CD4-positive, alpha-beta T cell treated with Interleukin-15 for 4 hours (primary cell): ENCODE measurements around the gene UGGT2.
A peak's percentile ranks its signal among the peaks of the same experiment; 100 is the strongest.
"Not testable (repeated sequence)": the region's sequence is repeated elsewhere in the genome, so short reads cannot be mapped to it uniquely, and the experiment has no call there.

ENCODE experiments used
- DNase-seq: peaks from one replicate; pipeline ENCODE4 v3.0.0-alpha.2; 2020; ENCODE audit warnings: low spot score

The UGGT2 gene

DNA sequence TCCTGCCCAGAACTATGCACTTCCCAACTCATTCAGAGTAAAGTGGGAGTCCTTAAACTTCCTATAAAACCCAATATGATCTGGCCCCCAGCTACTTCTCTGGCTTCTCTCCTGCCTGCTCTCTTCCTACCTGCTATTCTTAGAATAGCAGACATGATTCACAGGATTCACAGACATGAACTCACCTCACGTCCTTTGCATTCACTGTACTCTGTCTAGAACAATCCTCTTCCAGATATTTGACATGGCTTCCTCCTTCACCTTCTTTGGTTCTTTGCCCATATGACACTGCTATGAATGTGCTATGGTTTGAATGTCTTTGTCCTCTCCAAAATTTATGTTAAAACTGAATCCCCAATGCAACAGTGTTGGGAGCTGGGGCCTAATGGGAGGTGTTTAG, 154.9 kb downstream of the UGGT2 start:
- no peak for DNase-seq

DNA sequence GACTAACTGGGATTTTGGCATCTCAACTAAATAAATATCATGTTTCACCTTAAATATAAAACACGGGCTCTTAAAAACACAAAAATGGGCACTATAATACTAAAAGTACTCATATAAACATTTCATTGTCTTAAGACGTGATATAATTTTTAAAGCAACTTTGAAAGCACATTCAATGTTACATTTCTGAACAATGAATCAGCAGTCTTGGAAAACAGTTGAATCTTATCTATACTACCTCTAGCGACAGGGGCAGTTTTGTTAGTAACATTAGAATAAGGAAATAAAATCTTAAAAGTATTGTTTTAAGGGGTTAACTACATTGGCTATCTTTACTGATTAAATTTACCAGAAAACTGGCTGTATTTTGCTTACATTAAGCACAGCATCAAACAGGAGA, 156.9 kb downstream of the UGGT2 start:
- DNase-seq = no peak

GRCh38 chr13:95893861-95894260, 159.3 kb downstream of the UGGT2 start:
- no peak for DNase-seq

DNA sequence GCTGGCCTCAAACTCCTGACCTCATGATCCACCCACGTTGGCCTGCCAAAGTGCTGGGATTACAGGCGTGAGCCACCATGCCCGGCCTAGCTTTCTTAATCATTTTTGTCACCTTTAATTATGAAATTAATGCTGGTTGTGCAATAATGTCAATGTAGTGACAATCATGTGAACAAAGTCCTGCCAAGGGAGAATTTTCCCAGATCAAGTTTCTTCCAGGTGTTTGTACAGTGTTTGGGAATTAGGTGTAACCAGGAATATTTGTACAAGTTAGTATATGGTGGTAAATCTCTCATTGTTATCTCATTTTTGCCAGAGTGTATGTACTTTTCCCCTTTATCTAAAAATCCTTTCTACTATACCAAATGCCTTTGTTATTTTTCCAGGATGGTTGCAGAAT, 171.1 kb downstream of the UGGT2 start:
- no peak for DNase-seq

DNA sequence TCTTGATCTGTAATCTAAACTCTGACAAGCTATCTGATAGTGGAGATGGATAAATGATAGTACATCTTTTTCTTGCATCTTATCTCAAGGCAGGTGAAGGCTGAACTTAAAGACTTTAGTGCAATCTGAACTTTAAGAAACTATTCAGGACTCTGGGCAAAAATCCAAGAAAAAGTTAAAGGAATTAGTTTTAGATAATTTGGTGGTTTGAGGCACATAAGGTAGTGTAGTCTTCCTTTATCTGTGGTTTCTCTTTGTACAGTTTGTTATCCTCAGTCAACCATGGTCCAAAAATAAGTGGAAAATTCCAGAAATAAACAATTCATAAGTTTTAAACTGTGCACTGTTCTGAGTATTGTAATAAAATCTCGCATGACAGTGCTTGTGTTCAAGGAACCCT, 172.9 kb downstream of the UGGT2 start:
- DNase-seq = no peak

GRCh38 chr13:95874286-95874685, 178.9 kb downstream of the UGGT2 start:
- no peak for DNase-seq

DNA sequence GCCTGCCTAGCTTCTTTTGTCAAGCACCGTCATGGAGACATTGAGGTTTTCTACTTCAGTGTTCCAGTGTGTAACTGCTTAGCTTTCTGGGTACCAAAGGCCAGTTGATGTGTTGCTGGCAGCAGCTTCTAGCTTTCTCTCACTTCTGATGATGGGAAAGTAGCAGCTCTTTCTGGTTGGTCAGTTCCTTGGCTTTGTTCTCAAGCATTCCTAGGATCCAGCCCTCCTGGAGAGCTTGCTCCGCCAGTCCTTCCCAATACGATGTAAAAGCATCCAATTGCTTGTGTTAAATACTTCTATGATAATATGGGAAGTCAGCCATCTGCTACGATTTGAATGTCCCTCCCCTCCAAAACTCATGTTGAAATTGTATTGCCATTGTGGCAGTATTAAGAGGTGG, 182.8 kb downstream of the UGGT2 start:
- DNase-seq = no peak

DNA sequence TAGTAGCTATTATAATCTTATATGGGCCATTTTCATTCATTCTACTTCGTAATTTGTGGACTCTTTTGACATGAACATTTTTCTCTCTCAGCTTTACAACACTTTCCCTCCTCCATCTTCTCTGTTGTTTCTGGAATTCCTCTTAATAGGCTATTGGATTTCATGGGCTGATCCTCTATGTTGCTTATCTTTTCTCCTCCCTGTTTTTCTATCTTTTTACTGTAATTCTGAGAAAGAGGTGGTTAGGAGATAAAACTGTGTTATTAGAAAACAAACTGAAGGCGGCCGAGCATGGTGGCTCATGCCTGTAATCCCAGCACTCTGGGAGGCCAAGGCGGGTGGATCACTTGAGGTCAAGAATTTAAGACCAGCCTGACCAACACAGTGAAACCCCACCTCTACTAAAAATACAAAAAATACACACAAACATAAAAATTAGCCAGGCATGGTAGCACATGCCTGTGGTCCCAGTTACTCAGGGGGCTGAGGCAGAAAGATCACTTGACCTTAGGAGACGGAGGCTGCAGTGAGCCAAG, 188.1 kb downstream of the UGGT2 start:
- DNase-seq = no peak

DNA sequence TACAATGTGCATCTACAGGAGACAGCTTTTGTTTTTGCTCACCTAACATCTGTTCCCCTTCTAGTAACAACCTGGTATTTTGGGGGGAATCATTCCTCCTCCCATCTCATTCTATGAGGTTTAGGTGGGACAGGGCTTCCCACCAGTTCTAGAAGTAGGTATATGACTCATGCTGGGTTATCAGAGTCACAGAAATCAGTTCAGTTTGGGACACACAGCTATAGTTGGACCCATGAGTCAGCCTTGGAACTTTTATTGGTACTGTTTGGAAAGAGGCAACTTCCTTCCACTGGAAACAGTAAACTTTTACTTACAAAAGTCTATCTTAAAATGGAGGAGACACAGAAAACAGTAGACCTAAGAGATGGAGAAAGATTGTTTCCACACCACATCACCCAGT, 190.8 kb downstream of the UGGT2 start:
- DNase-seq = no peak

DNA sequence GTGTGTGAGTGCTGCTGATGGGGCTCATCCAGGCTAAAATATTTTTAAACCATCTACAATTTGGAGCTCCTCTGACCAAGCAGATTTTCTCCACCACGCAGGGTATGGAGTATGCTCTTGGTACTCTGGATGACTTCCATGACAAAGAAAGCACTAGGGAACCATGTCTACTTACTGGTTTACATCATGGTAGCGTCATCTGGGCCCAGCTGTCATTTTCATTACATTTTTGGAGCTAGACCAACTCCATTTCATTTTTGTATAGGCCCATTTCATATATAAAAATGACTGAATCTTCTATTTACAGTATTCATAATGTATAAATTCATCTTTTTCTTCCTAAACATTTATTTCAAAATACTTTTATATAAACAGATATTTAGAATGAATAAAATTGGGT, 191.9 kb downstream of the UGGT2 start:
- no peak for DNase-seq

GRCh38 chr13:95858286-95859075, 194.7 kb downstream of the UGGT2 start:
- DNase-seq = no peak

GRCh38 chr13:95845656-95846055, 207.5 kb downstream of the UGGT2 start:
- not testable (repeated sequence) for DNase-seq

GRCh38 chr13:95842898-95843297, 210.3 kb downstream of the UGGT2 start:
- DNase-seq = no peak

GRCh38 chr13:95841894-95842293, 211.3 kb downstream of the UGGT2 start:
- DNase-seq = no peak

DNA sequence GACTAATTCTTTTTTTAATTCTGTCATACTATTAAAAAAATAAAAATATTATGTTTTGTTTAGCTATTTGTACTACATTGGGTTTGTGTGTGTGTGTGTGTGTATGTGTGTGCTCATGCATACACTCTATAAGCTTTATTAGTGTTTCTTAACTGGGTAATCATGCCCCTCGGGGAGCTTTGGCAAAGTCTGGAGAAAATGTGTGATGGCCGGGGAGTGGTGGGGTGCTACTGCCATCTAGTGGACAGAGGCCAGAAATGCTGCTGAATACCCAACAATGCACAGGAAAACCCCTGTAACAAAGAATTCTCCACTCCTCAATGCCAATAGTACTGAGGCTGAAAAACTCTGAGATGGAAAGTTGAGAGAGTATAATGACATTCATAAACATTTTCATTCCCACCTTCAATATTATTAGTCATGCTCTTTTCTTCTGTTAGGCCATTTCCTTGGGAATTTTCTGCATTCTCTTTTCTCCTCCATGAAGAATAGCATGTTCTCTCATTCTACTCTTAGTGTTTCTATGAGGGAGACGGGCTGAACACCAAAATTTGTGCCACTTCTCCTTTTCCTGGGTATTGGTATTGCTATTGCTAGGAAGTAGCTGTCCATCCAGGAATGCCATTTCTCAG, 219.0 kb downstream of the UGGT2 start:
- peak; percentile 60 for DNase-seq

DNA sequence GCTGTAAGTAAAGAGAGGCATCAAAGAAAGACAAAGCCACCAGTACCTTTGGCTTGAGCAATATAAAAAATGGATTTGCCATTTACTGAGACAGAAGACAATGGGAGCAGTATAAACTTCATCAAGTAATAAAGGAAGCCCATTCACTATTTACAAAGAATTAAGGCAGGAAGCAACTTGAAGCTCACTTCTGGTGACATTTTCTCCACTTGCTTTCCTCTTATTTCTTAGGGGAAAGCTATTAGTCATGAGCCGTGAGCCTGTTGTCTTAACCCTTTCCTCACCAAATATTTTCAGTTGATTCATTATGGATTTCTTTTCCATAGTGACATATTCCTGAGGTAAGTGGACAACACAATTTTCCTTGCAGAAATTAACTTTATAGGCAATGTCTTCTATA, 219.5 kb downstream of the UGGT2 start:
- no peak for DNase-seq

DNA sequence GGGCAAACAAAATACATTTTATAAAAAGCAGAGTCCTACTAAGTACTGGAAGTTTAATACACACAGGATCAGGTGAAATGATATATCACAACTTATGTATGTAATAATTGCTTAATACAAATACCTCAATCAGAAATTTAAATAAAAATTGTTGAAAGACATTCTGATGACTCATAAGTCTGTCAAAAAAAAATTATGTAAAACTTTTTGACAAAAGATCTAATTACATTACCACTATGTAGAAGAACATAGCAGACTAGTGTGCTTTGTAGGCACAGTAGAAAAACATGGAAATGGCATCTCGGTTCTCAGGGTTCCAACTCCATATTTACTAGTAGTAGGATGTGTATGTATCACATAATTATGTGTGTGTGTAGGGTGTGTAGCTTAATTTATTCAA, 220.1 kb downstream of the UGGT2 start:
- DNase-seq = no peak

DNA sequence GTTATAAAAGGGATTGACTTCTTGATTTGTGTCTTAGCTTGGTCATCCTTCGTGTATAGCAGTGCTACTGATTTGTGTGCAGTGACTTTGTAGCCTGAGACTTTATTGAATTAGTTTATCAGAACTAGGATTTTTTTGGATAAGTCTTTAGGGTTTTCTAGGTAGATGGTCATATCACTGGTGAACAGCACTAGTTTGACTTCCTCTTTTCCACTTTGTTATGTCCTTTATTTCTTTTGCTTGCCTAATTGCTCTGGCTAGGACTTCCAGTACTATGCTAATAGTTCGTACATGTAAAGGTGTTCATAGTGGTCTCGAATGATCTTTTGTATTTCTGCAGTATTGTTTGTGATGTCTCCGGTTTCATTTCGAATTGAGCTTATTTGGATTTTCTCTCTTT, 230.9 kb downstream of the UGGT2 start:
- DNase-seq = no peak

- DNase-seq = no peak
Measured at GRCh38 chr13:95814495-95814894, 238.7 kb downstream of the UGGT2 start.

- no peak for DNase-seq
Measured at GRCh38 chr13:95813139-95813538, 240.1 kb downstream of the UGGT2 start.

DNA sequence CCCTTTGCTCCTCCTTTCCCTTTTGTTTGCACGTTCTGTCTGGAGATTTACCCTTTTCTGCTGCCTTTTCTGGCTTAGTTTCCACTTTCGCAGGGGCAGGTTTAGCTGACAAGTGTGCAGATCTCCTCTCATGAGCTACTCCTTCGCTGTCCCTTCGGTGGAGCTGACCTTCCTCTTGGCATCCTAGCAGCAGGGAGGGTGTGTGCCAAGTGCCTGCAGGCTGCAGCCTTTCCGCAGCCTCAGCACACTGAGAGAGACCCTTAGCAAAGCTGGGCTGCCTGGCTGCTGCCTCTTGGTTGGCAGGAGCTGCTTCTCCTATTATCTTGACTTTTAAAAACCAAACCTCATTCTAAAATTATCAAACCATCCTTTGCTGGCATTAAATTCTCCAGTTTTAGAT, 243.8 kb downstream of the UGGT2 start:
- no peak for DNase-seq

- no peak for DNase-seq
Measured at GRCh38 chr13:95805921-95806320, 247.3 kb downstream of the UGGT2 start.

GRCh38 chr13:95801825-95802224, 251.4 kb downstream of the UGGT2 start:
- DNase-seq = no peak

- DNase-seq = no peak
Measured at GRCh38 chr13:95800436-95800835, 252.8 kb downstream of the UGGT2 start.
